NT2/D1 (cell line): ENCODE data around the gene NHLH1.

Experiments used
- SUZ12 ChIP-seq: IDR thresholded peaks from 2 replicates; pipeline ENCODE4 v1.6.1; 2011; ENCODE audit not compliant: insufficient read length, insufficient read depth; ENCODE audit errors: extremely low read depth
- YY1 ChIP-seq: IDR thresholded peaks from 2 replicates; pipeline ENCODE4 v1.6.1; 2011; ENCODE audit not compliant: insufficient read length, insufficient read depth
- ZNF274 ChIP-seq: IDR thresholded peaks from 2 replicates; pipeline ENCODE4 v1.6.1; 2011; ENCODE audit warnings: mild to moderate bottlenecking, low read depth, low read length

DNA sequence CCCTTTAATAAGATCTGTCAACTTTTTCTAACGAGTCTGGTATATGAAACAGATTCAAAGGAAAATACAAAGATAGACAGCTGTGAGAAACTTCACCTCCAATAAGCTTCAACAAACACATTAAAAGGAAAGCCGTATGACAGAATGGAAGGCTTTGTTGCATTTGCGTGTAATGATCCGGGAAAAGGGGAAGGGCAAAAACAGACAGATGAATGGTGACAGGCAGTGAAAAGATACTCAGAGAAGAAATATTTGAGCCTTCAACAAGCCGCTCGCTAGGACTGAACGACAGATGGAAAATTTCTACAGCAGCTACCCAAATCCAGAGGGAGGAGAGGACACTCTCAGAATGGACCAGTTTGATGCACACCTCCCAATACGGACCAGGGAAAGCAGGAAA lies 38.7 kb upstream of the NHLH1 start:
- no peak for TF ChIP-seq ZNF274
- no peak for TF ChIP-seq SUZ12
- no peak for TF ChIP-seq YY1
